DMS53 treated with DMSO at 0.1 percent for 48 hours (cell line): ENCODE results near the gene HAUS5.

Experiments
- DNase-seq: peaks from one replicate; lab custom pipeline; 2025; ENCODE audit not compliant: unreplicated experiment; lab: John Stamatoyannopoulos, UW

HAUS5 gene

GRCh38 chr19:35669974-35670373 is 57.4 kb downstream of the HAUS5 start:
- DNase-seq = no peak

DNA sequence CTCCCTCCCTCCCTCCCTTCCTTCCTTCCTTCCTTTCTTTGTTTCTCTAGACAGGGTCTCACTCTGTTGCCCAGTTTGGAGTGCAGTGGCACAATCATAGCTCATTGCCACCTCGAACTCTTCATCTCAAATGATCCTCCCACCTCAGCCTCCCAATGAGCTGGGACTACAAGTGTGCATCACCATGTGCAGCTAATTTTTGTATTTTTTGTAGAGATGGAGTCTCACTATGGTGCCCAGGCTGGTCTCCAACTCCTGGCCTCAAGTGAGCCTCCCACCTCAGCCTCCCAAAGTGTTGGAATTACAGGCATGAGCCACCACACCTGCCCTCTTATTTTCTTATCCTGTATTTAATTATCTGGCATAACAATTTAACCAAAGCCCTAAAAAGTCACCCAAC is 58.2 kb downstream of the HAUS5 start:
- no peak for DNase-seq

DNA sequence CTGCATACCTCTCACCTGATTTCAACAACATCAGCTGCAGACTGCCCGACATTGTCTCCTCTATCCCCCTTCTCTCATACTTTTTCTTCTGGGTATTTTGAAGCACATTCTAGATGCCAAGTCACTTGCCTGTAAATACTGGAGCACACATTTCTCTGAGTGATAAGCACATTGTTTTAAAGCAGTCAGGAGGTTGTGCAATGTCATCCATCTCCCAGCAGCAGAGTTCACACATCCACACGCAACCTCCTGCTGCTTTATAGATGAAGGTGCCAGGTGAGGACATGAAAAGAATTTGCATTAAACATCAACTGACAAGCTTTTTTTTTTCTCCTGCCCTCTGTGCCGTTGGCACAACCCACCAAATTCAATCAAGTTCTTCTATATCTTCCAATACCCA is 59.3 kb downstream of the HAUS5 start:
- no peak for DNase-seq

GRCh38 chr19:35673121-35673804 is 60.7 kb downstream of the HAUS5 start:
- peak; percentile 69 for DNase-seq
